Upper lobe of right lung (tissue), 1 donor: ENCODE results near the gene RNASE11. TPM values are rescaled to one million over a fixed set of nuclear protein-coding genes. Genes with fewer than 3 reads are reported as not detected.
"Not testable (repeated sequence)": the region's sequence is repeated elsewhere in the genome, so short reads cannot be mapped to it uniquely, and the experiment has no call there.

Source experiments
- ATAC-seq: fragments of 200-7000 bp; cut with Tn5 transposase; one replicate; pipeline ENCODE4 v1.9.1; 2020; ENCODE audit warnings: mild to moderate bottlenecking, moderate library complexity
- DNase-seq: peaks from one replicate; pipeline ENCODE4 v3.0.0-alpha.2; 2020
- H3K27ac ChIP-seq: fragments of 200-600 bp; one replicate; pipeline ENCODE4 v1.8.0; 2022
- H3K27me3 ChIP-seq: fragments of 200-600 bp; one replicate; pipeline ENCODE4 v1.8.0; 2022; ENCODE audit warnings: mild to moderate bottlenecking
- H3K36me3 ChIP-seq: fragments of 200-600 bp; one replicate; pipeline ENCODE4 v1.8.0; 2022
- H3K4me1 ChIP-seq: fragments of 200-600 bp; one replicate; pipeline ENCODE4 v1.8.0; 2022
- H3K4me3 ChIP-seq: fragments of 200-600 bp; one replicate; pipeline ENCODE4 v1.8.0; 2022; ENCODE audit warnings: mild to moderate bottlenecking
- H3K9me3 ChIP-seq: fragments of 200-600 bp; one replicate; pipeline ENCODE4 v1.8.0; 2022
- intact Hi-C: fragments of 100-400 bp; cut with DNase I; formaldehyde crosslinking; loops from one replicate; pipeline ENCODE4 v1.11.0; 2022
- total RNA-seq: library from RNA; stranded (reverse); fragmentation: NEBNext Ultra II Directional; extraction: Animal tissue kit (Norgen Biotek cat#: 25700); gene quantifications from one replicate; pipeline ENCODE4 v1.2.1, GENCODE V29; 2021
- TF ChIP-seq, protein P1 (sequence below): fragments of 200-600 bp; IDR thresholded peaks from one replicate; pipeline ENCODE4 v1.8.0; 2022; ENCODE audit warnings: antibody characterized with exemption
- donor health status: DM: no; HTN: yes; CAD: no; lungs with severe emphysema.

The RNASE11 gene
- total RNA-seq, 1 donor from 2014 or later: not detected

DNA sequence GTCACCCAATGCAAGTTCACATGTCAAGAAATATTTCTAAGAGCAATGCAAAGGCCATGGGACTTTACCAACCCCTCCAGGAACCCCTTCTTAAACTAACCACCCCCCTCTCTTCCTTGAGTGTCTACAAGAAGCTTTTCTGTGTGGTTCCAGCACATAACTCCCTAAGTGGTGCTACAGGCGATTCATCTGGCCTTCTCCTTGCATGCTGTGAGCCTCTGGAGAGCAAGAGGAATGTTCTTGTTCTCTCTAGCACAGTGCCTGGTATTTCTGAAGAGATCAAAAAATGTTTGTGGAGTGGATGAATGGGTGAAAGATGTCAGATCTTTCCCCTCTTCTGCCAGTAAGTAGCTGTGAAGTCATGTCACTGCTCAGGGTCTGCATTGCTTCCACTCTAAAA lies 9.3 kb upstream of the RNASE11 start:
- ATAC-seq (peak; percentile 88), DNase-seq (no peak)
- Histone ChIP-seq H3K36me3 (no peaks in the 10 kb centered on the region), H3K27me3 (no peaks in the 10 kb centered on the region), H3K4me1 (no peaks in the 10 kb centered on the region), H3K9me3 (no peaks in the 10 kb centered on the region), H3K4me3 (no peak overlapping the region), H3K27ac (no peak overlapping the region)
- TF ChIP-seq, protein P1, sequence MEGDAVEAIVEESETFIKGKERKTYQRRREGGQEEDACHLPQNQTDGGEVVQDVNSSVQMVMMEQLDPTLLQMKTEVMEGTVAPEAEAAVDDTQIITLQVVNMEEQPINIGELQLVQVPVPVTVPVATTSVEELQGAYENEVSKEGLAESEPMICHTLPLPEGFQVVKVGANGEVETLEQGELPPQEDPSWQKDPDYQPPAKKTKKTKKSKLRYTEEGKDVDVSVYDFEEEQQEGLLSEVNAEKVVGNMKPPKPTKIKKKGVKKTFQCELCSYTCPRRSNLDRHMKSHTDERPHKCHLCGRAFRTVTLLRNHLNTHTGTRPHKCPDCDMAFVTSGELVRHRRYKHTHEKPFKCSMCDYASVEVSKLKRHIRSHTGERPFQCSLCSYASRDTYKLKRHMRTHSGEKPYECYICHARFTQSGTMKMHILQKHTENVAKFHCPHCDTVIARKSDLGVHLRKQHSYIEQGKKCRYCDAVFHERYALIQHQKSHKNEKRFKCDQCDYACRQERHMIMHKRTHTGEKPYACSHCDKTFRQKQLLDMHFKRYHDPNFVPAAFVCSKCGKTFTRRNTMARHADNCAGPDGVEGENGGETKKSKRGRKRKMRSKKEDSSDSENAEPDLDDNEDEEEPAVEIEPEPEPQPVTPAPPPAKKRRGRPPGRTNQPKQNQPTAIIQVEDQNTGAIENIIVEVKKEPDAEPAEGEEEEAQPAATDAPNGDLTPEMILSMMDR: no peak
- intact Hi-C loops: no loop called here

DNA sequence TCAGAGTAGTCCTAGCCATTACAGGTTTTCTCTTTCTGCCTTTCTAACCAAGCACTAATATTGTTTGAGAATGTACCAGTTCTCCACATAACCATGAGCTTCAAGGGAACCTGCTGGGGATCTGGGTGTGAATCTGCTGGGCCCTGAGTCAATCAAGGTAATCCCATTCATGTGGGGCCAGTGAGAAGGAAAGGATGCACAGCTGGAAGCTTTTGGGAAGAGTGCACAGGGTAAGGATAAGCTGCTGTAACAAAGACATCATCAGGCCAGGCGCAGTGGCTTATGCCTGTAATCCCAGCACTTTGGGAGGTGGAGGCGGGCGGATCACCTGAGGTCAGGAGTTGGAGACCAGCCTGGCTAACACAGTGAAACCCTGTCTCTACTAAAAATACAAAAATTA lies 7.9 kb upstream of the RNASE11 start:
- H3K9me3 ChIP-seq, H3K4me3 ChIP-seq, intact Hi-C loops, ATAC-seq, H3K27ac ChIP-seq, DNase-seq, H3K4me1 ChIP-seq, H3K36me3 ChIP-seq, H3K27me3 ChIP-seq: not testable (repeated sequence)

DNA sequence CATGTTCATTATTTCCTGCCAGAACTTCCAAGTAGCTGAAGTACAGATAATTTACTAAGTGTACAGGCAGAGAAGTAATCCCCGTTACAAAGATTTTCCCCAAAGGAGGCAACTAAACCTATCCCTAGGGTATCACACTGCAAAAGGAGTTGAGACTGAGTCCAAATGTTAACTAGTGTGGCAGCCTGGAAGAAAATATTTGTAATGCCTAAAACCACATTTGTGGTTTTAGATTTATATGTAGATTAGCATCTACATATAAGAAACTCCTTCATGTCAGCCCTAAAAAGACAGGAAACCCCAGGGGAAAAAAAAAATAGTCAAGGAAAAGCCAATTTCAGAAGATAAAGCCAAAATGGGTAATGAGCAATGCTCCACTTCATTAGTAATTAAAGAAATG lies 4.8 kb upstream of the RNASE11 start:
- ATAC-seq: no peak
- Histone ChIP-seq H3K27me3 (no peaks in the 10 kb centered on the region), H3K4me3 (no peak overlapping the region), H3K9me3 (no peaks in the 10 kb centered on the region), H3K27ac (no peak overlapping the region), H3K4me1 (no peaks in the 10 kb centered on the region), H3K36me3 (no peaks in the 10 kb centered on the region)
- TF ChIP-seq, protein P1: no peak
- no peak for DNase-seq
- intact Hi-C loops: no loop called here

DNA sequence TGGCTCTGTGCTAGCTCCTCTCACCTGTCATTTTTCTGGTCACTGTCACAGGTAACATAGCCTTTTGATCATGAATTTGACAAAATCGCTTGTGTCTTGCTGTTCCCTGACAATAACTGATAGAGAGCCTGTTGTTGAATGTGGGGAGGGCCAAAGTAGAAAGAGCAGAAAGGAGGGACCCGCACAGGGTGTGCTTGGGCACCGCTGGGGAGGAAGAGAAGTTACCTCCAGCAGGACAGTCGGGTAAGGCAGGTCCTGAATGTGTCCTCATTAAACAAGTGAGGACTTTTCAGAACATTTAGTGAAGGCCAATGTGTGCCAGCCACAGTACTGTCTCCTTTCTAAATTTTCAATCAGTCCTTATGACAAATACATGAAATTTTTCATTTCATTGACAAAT lies 3.4 kb upstream of the RNASE11 start, which contains the start of gene RNASE12:
Gene RNASE12, minus strand, starts transcription at position 142 of the 400 bp plus-strand sequence. CDS start 653 bp downstream, outside the sequence.
- Histone ChIP-seq H3K27ac (no peak within 1 kb of the TSS), H3K36me3 (no peaks in the 10 kb centered on the region), H3K9me3 (no peaks in the 10 kb centered on the region), H3K4me1 (no peaks in the 10 kb centered on the region), H3K4me3 (no peak within 1 kb of the TSS), H3K27me3 (no peaks in the 10 kb centered on the region)
- intact Hi-C loops: no loop called here
- no peak for ATAC-seq
- no peak for DNase-seq
- TF ChIP-seq, protein P1: no peak

DNA sequence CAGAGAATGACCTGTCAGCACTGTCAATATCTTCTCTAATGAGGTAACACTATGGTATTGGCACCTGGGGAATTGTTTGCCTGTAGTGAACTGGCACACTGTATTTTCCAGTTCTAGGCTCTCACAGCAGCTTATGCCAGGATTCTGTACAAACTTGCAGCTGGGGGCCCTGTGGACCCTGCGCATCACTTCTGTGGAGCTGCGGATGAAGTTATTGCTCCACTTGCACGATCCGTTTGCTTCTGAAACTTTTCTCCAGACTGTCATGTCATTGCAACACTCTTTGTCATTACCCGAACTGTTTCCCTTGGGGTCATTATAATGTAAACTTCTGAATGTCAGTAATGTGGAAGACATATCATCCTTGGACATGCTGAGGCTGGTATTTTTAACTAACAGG lies 3.9 kb downstream of the RNASE11 start:
- no peak for DNase-seq

DNA sequence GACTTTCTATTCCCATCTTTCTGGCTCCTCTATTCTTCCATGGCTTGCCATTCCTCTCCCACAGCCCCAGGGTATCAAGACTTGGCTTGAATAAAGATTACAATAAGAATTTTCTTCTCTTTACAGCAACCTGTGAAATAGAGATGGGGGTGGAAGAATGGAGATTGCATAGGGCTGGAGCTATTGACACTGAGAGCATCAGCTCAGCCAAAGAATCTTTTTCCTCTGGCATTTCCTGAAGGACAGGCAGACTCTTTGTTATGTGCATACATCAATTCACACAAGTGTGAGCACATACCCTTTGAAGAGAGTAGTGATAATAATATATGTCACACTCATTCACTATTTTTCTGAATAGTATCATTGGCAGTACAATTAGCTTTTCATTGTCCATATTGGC lies 4.7 kb downstream of the RNASE11 start:
- no peaks in the 10 kb centered on the region for H3K4me1 ChIP-seq
- ATAC-seq: no peak
- TF ChIP-seq, protein P1: no peak
- no peak for DNase-seq
- no peak overlapping the region for H3K4me3 ChIP-seq
- H3K27me3 ChIP-seq: no peaks in the 10 kb centered on the region
- H3K27ac ChIP-seq: no peak overlapping the region
- H3K36me3 ChIP-seq: no peaks in the 10 kb centered on the region
- no peaks in the 10 kb centered on the region for H3K9me3 ChIP-seq
- intact Hi-C loops: no loop called here

More for the DNA sequence above, 3.9 kb downstream of the RNASE11 start:
- no peaks in the 10 kb centered on the region for H3K9me3 ChIP-seq
- intact Hi-C loops: no loop called here
- H3K27me3 ChIP-seq: no peaks in the 10 kb centered on the region
- no peak for ATAC-seq
- H3K36me3 ChIP-seq: no peaks in the 10 kb centered on the region
- no peak overlapping the region for H3K4me3 ChIP-seq
- TF ChIP-seq, protein P1: no peak
- H3K27ac ChIP-seq: no peak overlapping the region
- H3K4me1 ChIP-seq: no peaks in the 10 kb centered on the region
